HG02840 (cell line): ENCODE measurements around the gene ANO10.
"Not testable (repeated sequence)": the region's sequence is repeated elsewhere in the genome, so short reads cannot be mapped to it uniquely, and the experiment has no call there.

Experiments
- ATAC-seq: cut with Tn5 transposase; IDR thresholded peaks from one replicate; pipeline ENCODE4 v1.9.1; 2021; ENCODE audit warnings: mild to moderate bottlenecking, moderate library complexity, moderate number of reproducible peaks; ENCODE audit not compliant: unreplicated experiment, low FRiP score

ANO10 gene

DNA sequence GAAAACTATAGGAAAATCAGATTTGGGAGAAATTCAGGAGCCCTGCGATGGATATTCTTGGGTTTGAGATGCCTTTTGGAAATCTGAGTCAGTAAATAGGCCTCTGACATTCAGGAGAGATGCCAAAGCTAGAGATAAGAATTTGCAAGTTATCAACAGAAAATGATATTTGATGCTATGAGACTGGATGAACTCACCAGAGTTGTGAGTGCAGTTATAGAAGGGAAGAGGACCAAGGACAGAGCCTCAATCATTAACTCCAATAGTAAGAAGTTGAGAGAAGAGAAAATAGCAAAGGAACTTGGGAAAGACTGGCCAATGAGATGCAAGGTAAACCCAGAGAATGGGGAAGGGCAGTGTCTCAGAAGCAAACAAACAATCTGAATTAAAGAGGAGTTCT lies 7.9 kb upstream of the ANO10 start:
- no peak for ATAC-seq

DNA sequence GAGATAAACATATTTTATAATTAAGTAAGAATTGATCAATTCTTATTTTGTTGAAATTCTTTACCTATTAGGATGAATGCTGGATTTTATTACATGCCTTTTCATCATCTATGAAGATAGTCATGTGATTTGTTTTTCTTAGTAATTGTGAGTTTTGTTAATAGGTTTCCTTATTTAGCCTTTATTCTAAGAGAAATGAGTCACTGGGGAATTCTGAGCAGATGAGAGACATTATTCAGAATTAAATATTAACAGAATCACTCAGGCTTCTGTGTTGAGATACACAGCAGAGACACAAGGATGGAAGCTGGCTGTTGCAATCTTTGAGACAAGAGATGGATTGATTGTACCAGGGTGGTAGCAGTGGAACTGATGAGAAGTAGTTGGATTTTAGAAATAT lies 7.4 kb upstream of the ANO10 start:
- ATAC-seq, result no peak

DNA sequence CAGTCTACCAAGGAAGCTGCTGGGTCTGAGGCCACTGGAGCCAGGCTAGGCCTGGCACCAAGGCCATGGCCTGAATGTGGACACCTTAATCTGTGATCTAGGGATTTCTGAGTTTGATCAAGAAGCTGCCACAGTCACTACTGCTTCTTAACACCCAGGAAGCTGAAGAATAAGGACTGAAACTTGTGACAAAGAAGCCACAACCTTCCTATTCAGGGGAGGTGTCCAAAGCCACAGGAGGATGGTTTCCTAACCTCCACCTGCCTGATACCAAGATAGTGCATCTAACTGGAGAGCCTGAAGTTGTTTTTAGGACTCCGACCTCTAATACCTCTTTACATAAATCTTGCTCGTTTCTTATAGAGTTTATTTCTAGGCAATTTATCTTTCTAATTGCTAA lies 5.5 kb upstream of the ANO10 start:
- no peak for ATAC-seq

DNA sequence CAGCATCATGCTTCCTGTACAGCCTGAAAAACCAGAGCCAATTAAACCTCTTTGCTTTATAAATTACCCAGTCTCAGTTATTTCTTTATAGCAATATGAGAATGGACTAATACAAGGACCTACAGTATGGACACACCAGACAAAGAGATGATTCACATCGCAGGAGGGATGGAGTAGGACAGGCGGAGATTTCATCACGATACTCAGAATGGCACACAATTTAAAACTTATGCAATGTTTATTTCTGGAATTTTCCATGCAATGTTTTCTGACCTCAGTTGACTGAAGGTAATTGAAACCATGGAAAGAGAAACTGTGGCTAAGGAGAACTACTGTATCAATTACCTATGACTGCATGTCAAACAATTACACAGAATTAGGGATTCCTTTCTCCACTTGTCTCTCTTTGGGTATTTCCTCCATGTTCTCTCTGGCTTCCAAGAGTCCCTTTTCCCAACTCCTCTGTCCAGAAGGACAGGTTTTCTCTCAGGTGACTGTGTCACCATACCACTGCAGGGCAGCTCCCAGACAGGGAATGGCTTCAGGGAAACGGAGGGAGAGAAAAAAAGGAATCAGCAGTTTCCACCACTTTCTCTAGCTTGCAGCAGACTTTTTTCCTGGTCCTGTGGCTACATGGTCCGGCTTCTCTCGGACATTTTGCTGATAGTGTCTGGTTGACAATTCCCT lies 3.0 kb upstream of the ANO10 start:
- ATAC-seq, result no peak

DNA sequence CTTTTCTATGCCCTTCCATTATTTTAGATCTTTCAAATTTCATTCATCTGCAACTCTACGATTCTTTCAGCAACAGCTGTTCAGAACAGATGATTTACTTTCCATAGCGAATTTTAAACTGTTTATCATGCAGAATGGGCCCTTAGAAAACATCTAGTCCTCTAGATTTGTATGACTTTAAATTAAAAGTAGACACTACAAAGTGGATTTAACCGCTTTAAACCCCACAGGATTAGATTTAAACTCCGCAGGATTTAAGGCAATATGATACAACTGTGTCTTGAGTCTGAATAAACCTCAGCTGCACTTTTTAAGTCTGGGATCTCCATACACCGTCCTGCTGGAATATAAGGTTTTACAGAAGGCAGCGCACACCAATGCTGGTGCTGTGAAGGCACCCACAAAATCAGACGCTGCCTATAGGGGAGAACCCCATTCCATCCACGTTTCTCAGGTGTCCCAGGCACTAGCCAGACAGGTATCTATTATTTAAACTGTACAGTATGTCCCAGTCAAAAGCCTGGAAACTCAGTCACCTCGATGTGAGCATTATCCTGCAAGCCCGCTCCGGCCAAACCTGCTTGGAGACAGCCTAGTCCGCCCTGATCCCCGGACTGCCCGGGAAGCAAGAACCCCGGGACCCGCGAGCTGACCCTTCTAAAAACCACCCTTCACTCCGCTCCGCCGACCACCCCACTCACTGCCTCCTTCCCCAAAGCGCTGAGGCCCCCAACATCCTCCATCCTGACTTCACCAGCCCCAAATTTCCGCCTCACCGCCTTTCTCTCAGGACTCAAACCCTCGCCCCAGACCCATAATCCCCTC lies 768 bp downstream of the ANO10 start:
- ATAC-seq, result no peak

DNA sequence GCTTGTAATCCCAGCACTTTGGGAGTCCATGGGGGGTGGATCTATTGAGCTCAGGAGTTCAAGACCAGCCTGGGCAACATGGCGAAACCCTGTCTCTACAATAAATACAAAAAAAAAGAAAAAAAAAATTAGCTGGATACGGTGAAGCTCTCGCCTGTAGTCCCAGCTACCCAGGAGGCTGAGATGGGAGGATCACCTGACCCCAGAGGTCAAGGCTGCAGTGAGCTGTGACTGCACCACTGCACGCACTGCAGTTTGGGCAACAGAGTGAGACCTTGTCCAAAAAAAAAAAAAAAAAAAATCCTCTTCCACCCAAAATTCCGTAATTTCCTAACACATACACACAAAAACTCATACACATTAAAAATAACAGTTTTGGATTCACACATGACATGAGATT lies 2.2 kb downstream of the ANO10 start:
- no peak for ATAC-seq

DNA sequence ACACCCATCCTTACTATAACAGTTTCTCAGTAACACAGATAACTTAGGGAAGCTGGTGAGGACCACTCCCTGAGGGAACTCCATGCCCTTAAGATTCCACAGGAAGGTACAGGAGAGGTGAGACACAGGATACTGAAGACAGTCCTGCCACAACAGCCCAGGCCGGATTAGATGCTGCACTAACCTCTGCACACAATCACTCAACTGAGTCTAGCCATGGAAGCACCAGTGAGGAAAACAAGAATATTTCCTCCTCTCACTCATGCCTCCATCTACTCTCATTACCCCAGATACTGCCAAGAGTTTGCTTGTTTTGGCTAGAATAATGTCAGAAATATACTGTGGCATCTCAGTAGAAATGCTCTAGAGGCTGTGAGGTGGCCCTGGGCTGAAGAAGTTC lies 3.7 kb downstream of the ANO10 start:
- no peak for ATAC-seq

DNA sequence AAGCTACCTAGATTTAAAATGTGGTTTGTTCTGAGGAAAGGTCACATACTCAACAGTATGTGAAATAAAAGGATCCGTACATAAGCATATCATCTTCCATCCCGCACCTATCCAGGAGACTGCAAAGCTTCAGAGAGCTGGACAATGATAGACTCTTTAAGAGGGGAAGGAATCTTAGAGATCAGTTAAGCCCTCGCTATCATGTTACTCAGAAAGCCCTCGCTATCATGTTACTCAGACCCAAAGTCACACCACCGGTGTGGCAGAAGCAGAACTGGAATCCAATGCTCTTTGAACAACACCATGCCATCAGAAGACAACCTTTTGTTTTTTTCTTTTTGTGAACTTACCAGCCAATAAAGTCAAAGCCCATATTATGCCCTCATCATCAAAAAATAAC lies 5.8 kb downstream of the ANO10 start:
- ATAC-seq, result no peak

DNA sequence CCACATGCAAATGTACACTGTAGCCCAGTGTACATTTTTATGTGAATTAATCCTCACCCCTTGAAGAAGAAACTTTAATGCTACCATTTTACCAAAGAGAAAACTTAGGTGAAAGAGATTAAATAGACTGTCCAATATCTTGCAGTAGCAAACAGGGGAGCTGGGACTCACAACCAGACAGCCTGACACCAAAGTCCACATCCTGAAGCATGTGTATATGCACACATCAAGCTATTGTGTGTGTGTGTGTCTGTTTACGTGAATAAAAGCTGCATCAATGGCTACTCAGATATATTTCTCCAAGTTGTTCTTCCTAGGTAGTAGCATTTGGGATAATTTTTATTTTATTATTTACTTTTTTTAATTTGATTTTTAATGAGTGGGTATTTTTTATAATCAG lies 6.7 kb downstream of the ANO10 start:
- no peak for ATAC-seq

DNA sequence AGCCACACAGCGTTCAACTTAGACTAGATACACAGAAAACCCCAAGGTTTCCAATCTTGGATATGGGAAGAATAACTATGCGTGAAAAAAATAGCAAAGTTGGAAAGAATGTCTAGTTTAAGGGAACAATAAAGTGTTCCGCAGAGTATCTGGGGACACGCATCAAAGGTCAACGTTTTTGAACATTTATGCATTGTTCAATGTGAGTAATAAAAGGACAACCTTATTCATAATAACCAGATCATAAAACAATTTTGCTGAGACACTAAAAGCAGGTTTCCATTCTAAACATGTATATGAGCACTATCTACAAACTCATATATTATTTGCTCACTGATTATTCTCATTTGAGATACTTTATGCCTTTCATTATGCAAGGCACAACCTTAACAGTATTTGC lies 7.8 kb downstream of the ANO10 start:
- ATAC-seq, result no peak

DNA sequence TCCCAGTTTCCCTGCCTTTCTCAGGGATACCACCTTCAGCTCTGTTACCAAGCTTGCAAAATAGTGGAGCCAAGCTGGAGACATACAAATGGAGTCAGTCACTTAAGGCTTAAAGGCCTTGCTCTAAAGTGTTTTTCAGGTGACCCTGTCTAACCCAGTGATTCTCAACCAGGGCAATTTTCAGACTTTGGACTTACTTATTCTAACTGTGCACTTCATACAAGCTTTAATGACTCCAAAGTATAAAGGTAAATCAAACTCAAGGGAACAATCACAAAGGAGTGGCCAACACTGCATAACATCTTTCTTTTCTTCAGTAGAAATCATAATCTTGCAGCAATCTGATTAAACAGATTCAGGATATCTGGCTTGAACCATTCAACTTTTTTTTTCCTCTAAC lies 9.4 kb downstream of the ANO10 start:
- no peak for ATAC-seq

DNA sequence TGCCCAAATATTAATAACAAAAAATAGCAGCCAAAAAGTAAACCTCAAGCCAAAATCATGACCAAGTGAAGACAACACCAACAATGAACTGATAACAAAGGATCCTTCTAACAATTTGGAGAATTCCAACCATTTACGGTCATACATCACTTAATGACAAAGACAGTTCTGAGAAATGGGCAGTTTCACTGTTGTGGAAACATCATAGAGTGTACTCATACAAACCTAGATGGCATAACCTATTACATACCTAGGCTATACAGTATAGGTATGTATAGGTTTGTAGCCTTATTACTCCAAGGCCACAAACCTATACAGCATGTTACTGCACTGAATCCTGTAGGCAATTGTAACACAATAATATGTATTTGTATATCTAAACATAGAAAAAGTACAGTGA lies 12.4 kb downstream of the ANO10 start:
- ATAC-seq, result no peak

DNA sequence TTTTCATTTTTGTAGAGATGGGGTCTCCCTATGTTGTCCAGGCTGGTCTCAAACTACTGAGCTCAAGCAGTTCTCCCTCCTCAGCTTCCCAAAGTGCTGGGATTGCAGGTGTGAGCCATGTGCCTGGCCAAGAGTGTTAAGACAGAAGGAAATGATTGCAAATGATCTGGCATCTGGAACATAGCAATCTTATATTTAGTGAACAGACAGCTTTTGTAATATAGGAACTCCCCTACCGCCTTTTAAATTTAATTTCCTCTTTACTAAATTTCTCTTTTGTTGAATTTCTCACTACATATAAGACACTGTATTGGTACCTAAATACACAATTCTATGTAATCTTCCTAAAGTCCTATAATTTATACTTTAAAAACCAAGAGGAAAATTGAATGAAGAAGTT lies 13.1 kb downstream of the ANO10 start:
- ATAC-seq, result no peak

DNA sequence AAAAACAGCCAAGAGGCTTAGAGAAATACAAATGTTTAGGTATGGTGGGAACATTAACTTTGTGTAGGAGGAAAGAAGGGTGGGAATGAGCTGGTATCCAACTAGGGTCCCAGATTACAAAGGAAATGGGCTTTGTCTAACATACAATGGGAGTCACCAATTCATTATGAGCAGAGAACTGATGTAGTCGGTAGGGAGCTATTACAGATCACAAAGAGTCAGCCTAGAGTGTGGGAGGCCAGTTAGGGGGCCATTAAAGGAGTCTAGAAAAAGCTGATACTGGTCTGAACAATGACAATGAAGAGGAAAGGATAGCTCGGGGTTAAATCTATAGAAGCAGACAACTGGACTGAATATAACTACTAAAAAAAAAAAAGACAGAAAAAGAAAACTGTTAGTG lies 15.5 kb downstream of the ANO10 start:
- no peak for ATAC-seq

DNA sequence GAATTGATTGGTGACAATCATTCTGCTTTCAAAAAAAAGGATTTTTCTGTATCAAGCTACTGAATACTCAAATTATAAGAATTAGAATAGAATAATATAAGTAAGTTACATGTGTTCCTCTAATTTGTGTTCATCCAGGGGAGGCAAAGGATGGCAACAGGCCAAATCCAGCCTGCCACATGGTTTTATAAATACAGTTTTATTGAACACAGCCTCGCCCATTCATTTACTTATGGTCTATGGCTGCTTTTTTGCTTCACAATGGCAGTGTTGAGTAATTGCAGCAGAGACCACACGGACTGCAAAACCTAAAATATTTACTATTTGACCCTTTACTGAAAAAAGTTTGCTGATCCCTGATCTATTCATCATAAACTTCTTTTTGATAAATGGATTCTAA lies 21.9 kb downstream of the ANO10 start:
- not testable (repeated sequence) for ATAC-seq

DNA sequence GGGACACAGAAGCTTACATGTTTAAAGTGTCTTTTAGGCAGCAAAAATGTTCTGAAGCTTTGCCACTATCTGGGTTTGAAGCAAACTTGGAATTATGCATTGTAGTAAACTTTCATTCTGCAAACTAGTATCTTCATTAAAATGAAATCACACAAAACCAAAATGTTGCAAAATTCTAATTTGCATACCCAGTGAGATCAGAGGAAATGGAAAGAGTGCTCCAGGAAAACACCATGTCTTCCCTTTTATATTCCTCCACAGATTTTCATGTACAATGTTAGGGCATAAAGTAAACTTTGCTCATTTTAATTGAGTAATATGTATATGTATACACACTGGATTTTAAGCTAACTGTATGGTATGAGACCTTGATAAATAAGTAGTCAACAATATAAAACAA lies 23.9 kb downstream of the ANO10 start:
- no peak for ATAC-seq

DNA sequence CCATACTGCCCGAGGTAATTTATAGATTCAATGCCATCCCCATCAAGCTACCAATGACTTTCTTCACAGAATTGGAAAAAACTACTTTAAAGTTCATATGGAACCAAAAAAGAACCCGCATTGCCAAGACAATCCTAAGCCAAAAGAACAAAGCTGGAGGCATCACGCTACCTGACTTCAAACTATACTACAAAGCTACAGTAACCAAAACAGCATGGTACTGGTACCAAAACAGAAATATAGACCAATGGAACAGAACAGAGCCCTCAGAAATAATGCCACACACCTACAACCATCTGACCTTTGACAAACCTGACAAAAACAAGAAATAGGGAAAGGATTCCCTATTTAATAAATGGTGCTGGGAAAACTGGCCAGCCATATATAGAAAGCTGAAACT lies 25.6 kb downstream of the ANO10 start:
- ATAC-seq, result not testable (repeated sequence)

DNA sequence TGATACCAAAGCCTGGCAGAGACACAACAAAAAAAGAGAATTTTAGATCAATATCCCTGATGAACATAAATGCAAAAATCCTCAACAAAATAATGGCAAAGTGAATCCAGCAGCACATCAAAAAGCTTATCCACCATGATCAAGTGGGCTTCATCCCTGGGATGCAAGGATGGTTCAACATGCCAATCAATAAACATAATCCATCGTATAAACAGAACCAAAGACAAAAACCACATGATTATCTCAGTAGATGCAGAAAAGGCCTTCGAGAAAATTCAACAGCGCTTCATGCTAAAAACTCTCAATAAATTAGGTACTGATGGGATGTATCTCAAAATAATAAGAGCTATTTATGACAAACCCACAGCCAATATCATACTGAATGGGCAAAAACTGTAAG lies 26.5 kb downstream of the ANO10 start:
- not testable (repeated sequence) for ATAC-seq

DNA sequence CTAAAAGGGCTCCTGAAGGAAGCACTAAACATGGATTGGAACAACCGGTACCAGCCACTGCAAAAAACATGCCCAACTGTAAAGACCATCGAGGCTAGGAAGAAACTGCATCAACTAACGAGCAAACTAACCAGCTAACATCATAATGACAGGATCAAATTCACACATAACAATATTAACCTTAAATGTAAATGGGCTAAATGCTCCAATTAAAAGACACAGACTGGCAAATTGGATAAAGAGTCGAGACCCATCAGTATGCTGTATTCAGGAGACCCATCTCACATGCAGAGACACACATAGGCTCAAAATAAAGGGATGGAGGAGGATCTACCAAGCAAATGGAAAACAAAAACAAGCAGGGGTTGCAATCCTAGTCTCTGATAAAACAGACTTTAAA lies 28.2 kb downstream of the ANO10 start:
- ATAC-seq, result not testable (repeated sequence)

DNA sequence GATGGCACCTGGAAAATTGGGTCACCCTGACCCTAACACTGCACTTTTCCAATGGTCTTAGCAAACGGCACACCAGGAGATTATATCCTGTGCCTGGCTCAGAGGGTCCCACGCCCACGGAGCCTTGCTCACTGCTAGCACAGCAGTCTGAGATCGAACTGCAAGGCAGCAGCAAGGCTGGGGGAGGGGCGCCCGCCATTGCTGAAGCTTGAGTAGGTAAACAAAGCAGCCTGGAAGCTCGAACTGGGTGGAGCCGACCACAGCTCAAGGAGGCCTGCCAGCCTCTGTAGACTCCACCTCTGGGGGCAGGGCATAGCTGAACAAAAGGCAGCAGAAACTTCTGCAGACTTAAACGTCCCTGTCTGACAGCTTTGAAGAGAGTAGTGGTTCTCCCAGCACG lies 29.9 kb downstream of the ANO10 start:
- not testable (repeated sequence) for ATAC-seq

DNA sequence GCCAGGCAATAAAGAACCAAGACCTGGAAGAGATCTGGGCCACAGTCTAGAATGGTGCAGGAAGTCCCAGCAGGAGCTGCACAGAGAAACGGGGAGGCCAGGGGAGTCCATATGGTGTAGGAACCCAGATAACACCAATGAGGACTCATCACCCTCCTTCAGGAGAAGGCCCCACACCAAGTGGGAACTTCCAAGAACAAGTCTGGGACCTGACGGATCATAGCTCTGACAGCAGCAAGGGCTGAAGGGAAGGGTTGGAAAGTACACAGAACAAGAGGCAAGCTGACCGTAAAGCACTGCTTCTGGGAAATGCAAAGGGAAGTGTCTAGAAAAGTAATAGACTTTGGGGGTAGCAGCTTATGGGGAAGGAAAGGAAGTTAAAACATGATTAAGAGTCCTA lies 34.5 kb downstream of the ANO10 start:
- ATAC-seq, result no peak
